Transverse colon (tissue), 4 donors: ENCODE measurements around the gene TRAM2.

Experiments used
- CTCF ChIP-seq, 5 experiments: fragments of 200-600 bp in 3 of 5; fragments of 450-650 bp in 2 of 5; sonication (generic) in 3 of 5; IDR thresholded peaks; 1 replicate in 2 of 5; 2 replicates in 3 of 5; pipeline ENCODE4 v1.5.1; 2016 to 2017; ENCODE audit warnings: antibody characterized with exemption in 5 of 5, inconsistent platforms in 3 of 5, mild to moderate bottlenecking in 2 of 5, moderate library complexity in 1 of 5
- EP300 ChIP-seq: sonication (generic); formaldehyde crosslinking; IDR thresholded peaks from one replicate; pipeline ENCODE4 v1.6.1; 2017; ENCODE audit warnings: antibody characterized with exemption, low read depth
- POLR2AphosphoS5 ChIP-seq, 3 donors: sonication (generic); formaldehyde crosslinking; IDR thresholded peaks; one replicate each; pipeline ENCODE4 v1.6.1; 2016; ENCODE audit warnings: antibody characterized with exemption in 3 of 3

GRCh38 chr6:52552278-52552643 is 24.6 kb downstream of the TRAM2 start:
- TF ChIP-seq CTCF (IDR thresholded peaks at IDR 0.05), result no peak
- peak in 2 of 3 donors; percentile 5 to 41 for TF ChIP-seq POLR2AphosphoS5 (IDR thresholded peaks at IDR 0.05)
- no peak for TF ChIP-seq EP300
